ENCODE results near the gene CASQ1.

Gene CASQ1

GRCh38 chr1:160168609-160169369 is 21.6 kb upstream of the CASQ1 start:
- no peak for DNase-seq

- DNase-seq = no peak
Measured at GRCh38 chr1:160169553-160170399, 20.6 kb upstream of the CASQ1 start.

- DNase-seq = no peak
Measured at GRCh38 chr1:160171354-160171753, 19.0 kb upstream of the CASQ1 start.

- no peak for DNase-seq
Measured at GRCh38 chr1:160171980-160172379, 18.4 kb upstream of the CASQ1 start.

- DNase-seq = no peak
Measured at GRCh38 chr1:160177231-160177630, 13.1 kb upstream of the CASQ1 start.

- no peak for DNase-seq
Measured at GRCh38 chr1:160177667-160178066, 12.7 kb upstream of the CASQ1 start.

- DNase-seq = no peak
Measured at GRCh38 chr1:160178731-160179130, 11.6 kb upstream of the CASQ1 start.

- no peak for DNase-seq
Measured at GRCh38 chr1:160179336-160179735, 11.0 kb upstream of the CASQ1 start.

- DNase-seq = no peak
Measured at GRCh38 chr1:160186246-160186645, 4.1 kb upstream of the CASQ1 start.

- no peak for DNase-seq
Measured at GRCh38 chr1:160186729-160187128, 3.6 kb upstream of the CASQ1 start.

GRCh38 chr1:160187407-160187806 is 3.0 kb upstream of the CASQ1 start:
- no peak for DNase-seq

- DNase-seq = no peak
Measured at GRCh38 chr1:160188341-160188740, 2.0 kb upstream of the CASQ1 start.

GRCh38 chr1:160191756-160192155 is 1.4 kb downstream of the CASQ1 start:
- no peak for DNase-seq

GRCh38 chr1:160192234-160192633 is 1.9 kb downstream of the CASQ1 start:
- DNase-seq = no peak

GRCh38 chr1:160193091-160193819 is 2.9 kb downstream of the CASQ1 start:
- no peak for DNase-seq

- DNase-seq = no peak
Measured at GRCh38 chr1:160193832-160194736, 3.7 kb downstream of the CASQ1 start.

GRCh38 chr1:160194737-160195059 is 4.3 kb downstream of the CASQ1 start:
- no peak for DNase-seq

GRCh38 chr1:160196143-160196542 is 5.8 kb downstream of the CASQ1 start:
- DNase-seq = no peak

- no peak for DNase-seq
Measured at GRCh38 chr1:160197231-160197630, 6.9 kb downstream of the CASQ1 start.

GRCh38 chr1:160200786-160201185 is 10.4 kb downstream of the CASQ1 start:
- DNase-seq = no peak

- no peak for DNase-seq
Measured at GRCh38 chr1:160204526-160205241, 14.3 kb downstream of the CASQ1 start.

All from 8988T (cell line).